ENCODE data around the gene TRRAP. TPM values are rescaled to one million over a fixed set of nuclear protein-coding genes. Genes with fewer than 3 reads are reported as not detected.

The TRRAP gene
- total and polyA plus RNA-seq, 2 of the 8 experiments (the other 6 are each of a cell fraction or from before 2014, with no cell fraction given): 21.7 to 48.6 TPM

DNA sequence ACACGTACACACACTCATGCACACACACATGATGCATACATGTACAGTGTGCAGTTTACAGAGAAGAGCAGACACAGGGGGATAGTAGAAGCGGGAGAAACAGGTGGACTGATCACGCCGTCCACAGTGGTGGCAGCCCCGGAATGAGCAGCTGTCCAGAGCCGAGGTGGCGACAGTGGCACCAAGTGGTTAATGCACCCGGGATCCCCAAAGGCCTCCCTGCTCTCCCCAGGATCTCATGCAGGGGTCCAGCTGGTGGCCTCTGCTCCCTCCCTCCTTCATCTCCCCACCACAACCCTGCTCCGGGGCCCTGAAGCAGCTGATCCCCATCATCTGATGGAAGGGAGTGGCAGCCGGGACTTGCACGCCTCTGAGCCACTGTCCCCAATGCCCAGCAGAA is 38.2 kb upstream of the TRRAP start (continued):
- TF ChIP-seq, protein P1, sequence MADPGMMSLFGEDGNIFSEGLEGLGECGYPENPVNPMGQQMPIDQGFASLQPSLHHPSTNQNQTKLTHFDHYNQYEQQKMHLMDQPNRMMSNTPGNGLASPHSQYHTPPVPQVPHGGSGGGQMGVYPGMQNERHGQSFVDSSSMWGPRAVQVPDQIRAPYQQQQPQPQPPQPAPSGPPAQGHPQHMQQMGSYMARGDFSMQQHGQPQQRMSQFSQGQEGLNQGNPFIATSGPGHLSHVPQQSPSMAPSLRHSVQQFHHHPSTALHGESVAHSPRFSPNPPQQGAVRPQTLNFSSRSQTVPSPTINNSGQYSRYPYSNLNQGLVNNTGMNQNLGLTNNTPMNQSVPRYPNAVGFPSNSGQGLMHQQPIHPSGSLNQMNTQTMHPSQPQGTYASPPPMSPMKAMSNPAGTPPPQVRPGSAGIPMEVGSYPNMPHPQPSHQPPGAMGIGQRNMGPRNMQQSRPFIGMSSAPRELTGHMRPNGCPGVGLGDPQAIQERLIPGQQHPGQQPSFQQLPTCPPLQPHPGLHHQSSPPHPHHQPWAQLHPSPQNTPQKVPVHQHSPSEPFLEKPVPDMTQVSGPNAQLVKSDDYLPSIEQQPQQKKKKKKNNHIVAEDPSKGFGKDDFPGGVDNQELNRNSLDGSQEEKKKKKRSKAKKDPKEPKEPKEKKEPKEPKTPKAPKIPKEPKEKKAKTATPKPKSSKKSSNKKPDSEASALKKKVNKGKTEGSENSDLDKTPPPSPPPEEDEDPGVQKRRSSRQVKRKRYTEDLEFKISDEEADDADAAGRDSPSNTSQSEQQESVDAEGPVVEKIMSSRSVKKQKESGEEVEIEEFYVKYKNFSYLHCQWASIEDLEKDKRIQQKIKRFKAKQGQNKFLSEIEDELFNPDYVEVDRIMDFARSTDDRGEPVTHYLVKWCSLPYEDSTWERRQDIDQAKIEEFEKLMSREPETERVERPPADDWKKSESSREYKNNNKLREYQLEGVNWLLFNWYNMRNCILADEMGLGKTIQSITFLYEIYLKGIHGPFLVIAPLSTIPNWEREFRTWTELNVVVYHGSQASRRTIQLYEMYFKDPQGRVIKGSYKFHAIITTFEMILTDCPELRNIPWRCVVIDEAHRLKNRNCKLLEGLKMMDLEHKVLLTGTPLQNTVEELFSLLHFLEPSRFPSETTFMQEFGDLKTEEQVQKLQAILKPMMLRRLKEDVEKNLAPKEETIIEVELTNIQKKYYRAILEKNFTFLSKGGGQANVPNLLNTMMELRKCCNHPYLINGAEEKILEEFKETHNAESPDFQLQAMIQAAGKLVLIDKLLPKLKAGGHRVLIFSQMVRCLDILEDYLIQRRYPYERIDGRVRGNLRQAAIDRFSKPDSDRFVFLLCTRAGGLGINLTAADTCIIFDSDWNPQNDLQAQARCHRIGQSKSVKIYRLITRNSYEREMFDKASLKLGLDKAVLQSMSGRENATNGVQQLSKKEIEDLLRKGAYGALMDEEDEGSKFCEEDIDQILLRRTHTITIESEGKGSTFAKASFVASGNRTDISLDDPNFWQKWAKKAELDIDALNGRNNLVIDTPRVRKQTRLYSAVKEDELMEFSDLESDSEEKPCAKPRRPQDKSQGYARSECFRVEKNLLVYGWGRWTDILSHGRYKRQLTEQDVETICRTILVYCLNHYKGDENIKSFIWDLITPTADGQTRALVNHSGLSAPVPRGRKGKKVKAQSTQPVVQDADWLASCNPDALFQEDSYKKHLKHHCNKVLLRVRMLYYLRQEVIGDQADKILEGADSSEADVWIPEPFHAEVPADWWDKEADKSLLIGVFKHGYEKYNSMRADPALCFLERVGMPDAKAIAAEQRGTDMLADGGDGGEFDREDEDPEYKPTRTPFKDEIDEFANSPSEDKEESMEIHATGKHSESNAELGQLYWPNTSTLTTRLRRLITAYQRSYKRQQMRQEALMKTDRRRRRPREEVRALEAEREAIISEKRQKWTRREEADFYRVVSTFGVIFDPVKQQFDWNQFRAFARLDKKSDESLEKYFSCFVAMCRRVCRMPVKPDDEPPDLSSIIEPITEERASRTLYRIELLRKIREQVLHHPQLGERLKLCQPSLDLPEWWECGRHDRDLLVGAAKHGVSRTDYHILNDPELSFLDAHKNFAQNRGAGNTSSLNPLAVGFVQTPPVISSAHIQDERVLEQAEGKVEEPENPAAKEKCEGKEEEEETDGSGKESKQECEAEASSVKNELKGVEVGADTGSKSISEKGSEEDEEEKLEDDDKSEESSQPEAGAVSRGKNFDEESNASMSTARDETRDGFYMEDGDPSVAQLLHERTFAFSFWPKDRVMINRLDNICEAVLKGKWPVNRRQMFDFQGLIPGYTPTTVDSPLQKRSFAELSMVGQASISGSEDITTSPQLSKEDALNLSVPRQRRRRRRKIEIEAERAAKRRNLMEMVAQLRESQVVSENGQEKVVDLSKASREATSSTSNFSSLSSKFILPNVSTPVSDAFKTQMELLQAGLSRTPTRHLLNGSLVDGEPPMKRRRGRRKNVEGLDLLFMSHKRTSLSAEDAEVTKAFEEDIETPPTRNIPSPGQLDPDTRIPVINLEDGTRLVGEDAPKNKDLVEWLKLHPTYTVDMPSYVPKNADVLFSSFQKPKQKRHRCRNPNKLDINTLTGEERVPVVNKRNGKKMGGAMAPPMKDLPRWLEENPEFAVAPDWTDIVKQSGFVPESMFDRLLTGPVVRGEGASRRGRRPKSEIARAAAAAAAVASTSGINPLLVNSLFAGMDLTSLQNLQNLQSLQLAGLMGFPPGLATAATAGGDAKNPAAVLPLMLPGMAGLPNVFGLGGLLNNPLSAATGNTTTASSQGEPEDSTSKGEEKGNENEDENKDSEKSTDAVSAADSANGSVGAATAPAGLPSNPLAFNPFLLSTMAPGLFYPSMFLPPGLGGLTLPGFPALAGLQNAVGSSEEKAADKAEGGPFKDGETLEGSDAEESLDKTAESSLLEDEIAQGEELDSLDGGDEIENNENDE (IDR thresholded peaks at IDR 0.05; ENCODE audit: insufficient replicate concordance, low read length): no peak
- TF ChIP-seq, protein P2, sequence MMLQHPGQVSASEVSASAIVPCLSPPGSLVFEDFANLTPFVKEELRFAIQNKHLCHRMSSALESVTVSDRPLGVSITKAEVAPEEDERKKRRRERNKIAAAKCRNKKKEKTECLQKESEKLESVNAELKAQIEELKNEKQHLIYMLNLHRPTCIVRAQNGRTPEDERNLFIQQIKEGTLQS (IDR thresholded peaks at IDR 0.05; ENCODE audit: insufficient read depth, low read depth, low read length): no peak
- no peak for TF ChIP-seq BACH1 (IDR thresholded peaks at IDR 0.05; ENCODE audit: low read length)
- TF ChIP-seq CHD1 (IDR thresholded peaks at IDR 0.05; ENCODE audit: low read depth, low read length): no peak
- TF ChIP-seq CREB1 (IDR thresholded peaks at IDR 0.05): no peak
- no peak for TF ChIP-seq BRCA1 (IDR thresholded peaks at IDR 0.05; ENCODE audit: low read depth, low read length)

Measured in H1 (cell line).